ENCODE data around the gene SH3RF3. TPM values are rescaled to one million over a fixed set of nuclear protein-coding genes. Genes with fewer than 3 reads are reported as not detected.

Gene SH3RF3
- total and polyA plus RNA-seq, 10 of the 15 experiments (the other 5 are each of a cell fraction or from before 2014, with no cell fraction given) = 0.08 to 8.8 (median 2.3) TPM

DNA sequence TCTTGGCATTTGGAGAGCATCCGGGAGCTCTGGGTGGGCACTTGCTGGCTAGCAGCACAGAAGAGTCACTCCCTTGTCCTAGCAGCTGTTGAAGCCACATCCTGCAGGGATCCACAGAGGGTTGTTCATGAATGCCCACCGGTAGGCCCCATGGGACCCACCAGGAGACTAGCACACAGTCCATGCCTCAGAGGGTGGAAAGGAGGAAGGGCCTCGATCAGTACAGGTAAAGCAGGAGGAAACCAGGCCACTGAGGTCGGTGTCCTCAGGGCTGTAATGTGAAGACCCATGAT lies 279.0 kb downstream of the SH3RF3 start (continued):
- TF ChIP-seq PAX5 (IDR thresholded peaks at IDR 0.05; ENCODE audit: borderline replicate concordance, low read depth, low read length) = no peak

DNA sequence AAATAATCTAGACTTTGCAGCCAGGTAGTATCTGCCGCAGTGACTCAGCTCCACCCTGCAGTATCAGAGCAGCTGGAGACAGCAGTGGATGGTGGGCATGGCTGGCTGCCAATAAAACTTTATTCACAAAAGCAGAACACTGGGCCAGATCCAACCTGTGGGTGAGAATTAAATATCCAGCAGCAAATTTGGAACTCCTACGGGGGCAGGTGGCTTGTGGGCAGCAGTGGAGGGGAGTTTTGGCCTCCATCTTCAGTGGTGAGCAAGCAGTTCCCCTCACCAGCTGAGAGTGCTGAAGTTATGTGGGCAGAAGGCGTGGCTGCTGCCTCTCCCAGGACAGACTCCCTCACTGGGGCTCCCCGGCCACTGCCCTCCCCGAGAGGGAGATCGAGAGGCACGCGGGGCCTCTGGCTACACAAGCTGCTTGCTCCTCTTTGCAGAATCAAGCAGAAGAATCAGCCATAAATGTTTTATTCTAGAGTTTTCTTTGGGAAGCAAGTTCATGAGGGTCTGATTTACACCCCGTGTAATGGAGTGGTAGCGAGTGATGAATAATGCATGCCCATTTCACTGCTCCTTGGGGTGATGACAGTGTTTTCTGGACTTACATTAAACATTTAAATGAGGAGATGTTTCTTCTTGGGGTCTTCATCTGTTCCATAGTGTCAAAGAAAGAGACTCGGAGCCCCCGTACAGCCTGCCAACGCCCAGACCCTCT lies 280.5 kb downstream of the SH3RF3 start:
- Histone ChIP-seq H3K79me2 (ENCODE audit: control insufficient read depth, insufficient read depth, low read length) (no peaks in the 10 kb centered on the region), H2AFZ (ENCODE audit: control insufficient read depth, low read depth, low read length) (no peak overlapping the region), H3K27ac (ENCODE audit: control insufficient read depth, insufficient read depth) (no peak overlapping the region), H3K9ac (ENCODE audit: control insufficient read depth, insufficient read depth, low read length) (no peak overlapping the region), H3K27me3 (replicated peaks in 1 of 2; ENCODE audit: control insufficient read depth in 2 of 2, insufficient read depth in 2 of 2, low read length in 1 of 2) (no peaks in the 10 kb centered on the region), H4K20me1 (ENCODE audit: control insufficient read depth, insufficient read depth) (no peaks in the 10 kb centered on the region; the same call in 1 of the 2 replicates), H3K4me2 (ENCODE audit: control insufficient read depth, insufficient read depth) (no peak overlapping the region), H3K9me3 (replicated peaks; ENCODE audit: control insufficient read depth, insufficient read depth, low read length) (no peaks in the 10 kb centered on the region), H3K4me3 (no peak overlapping the region), H3K4me1 (ENCODE audit: control insufficient read depth, insufficient read depth, low read length) (no peaks in the 10 kb centered on the region), H3K36me3 (ENCODE audit: control insufficient read depth in 2 of 2, insufficient read depth in 2 of 2, low read length in 1 of 2) (no peaks in the 10 kb centered on the region)
- no peak for DNase-seq (ENCODE audit: low read depth, low spot score)
- FAIRE-seq = no peak
- ATAC-seq = no peak
- ChIA-PET SMC1A (ENCODE audit: uncharacterized antibody, unreplicated experiment) (interaction anchor here (0.9 to 1.0 kb wide), 2 partner anchors 101 to 277 kb away, joined by 3 read pairs; no protein-coding TSS in a partner anchor), CTCF (no interaction called here), POLR2A (no interaction called here), RAD21 (ENCODE audit: unreplicated experiment) (no interaction called here)
- intact Hi-C loops (cut with micrococcal nuclease; ENCODE audit: unreplicated experiment) = no loop called here
- WGBS (ENCODE audit: insufficient coverage, insufficient replicate concordance, low lambda C conversion rate, missing lambda C conversion rate) = 40% methylated on average over 13 of the region's 13 CpGs
- in situ Hi-C loops (cut with MboI) = no loop called here
- TF ChIP-seq WRNIP1 (IDR thresholded peaks at IDR 0.05; ENCODE audit: borderline replicate concordance, low read depth, low read length) (no peak), RUNX3 (IDR thresholded peaks at IDR 0.05; ENCODE audit: low read length) (no peak), CHD4 (IDR thresholded peaks at IDR 0.05) (no peak), RELA (IDR thresholded peaks at IDR 0.05; ENCODE audit: borderline replicate concordance, partially characterized antibody) (no peak), ZNF217 (IDR thresholded peaks at IDR 0.05) (no peak), FOXM1 (IDR thresholded peaks at IDR 0.05; ENCODE audit: low read depth, low read length) (no peak)
- TF ChIP-seq, protein P1, sequence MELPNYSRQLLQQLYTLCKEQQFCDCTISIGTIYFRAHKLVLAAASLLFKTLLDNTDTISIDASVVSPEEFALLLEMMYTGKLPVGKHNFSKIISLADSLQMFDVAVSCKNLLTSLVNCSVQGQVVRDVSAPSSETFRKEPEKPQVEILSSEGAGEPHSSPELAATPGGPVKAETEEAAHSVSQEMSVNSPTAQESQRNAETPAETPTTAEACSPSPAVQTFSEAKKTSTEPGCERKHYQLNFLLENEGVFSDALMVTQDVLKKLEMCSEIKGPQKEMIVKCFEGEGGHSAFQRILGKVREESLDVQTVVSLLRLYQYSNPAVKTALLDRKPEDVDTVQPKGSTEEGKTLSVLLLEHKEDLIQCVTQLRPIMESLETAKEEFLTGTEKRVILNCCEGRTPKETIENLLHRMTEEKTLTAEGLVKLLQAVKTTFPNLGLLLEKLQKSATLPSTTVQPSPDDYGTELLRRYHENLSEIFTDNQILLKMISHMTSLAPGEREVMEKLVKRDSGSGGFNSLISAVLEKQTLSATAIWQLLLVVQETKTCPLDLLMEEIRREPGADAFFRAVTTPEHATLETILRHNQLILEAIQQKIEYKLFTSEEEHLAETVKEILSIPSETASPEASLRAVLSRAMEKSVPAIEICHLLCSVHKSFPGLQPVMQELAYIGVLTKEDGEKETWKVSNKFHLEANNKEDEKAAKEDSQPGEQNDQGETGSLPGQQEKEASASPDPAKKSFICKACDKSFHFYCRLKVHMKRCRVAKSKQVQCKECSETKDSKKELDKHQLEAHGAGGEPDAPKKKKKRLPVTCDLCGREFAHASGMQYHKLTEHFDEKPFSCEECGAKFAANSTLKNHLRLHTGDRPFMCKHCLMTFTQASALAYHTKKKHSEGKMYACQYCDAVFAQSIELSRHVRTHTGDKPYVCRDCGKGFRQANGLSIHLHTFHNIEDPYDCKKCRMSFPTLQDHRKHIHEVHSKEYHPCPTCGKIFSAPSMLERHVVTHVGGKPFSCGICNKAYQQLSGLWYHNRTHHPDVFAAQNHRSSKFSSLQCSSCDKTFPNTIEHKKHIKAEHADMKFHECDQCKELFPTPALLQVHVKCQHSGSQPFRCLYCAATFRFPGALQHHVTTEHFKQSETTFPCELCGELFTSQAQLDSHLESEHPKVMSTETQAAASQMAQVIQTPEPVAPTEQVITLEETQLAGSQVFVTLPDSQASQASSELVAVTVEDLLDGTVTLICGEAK (IDR thresholded peaks at IDR 0.05; ENCODE audit: borderline replicate concordance) = peak; percentile 65
- BruUV-seq (replicated peaks) = no TSS peak

Measured in GM12878 (cell line).